Measurements from ENCODE around the gene PTPN14.

DNA sequence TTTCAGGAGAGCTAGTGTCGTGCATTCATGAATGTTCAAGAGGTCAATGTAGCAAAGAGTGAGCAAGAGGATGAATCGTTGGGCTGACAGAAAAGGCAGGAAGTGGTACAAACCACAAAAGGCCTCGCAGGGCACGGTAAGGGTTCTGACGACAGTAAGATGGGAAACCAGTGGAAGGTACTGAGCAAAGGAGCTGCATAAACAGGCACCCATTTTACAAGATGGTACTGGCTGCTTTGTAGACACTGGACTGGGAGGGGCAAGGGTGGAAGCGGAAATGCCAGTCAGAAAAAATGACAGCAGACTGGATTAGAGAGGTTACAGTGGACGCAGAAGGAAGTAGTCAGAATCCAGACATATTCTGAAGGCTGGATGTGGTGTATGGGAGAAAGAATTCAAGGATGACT lies 123.5 kb downstream of the PTPN14 start:
- TF ChIP-seq, protein P1, sequence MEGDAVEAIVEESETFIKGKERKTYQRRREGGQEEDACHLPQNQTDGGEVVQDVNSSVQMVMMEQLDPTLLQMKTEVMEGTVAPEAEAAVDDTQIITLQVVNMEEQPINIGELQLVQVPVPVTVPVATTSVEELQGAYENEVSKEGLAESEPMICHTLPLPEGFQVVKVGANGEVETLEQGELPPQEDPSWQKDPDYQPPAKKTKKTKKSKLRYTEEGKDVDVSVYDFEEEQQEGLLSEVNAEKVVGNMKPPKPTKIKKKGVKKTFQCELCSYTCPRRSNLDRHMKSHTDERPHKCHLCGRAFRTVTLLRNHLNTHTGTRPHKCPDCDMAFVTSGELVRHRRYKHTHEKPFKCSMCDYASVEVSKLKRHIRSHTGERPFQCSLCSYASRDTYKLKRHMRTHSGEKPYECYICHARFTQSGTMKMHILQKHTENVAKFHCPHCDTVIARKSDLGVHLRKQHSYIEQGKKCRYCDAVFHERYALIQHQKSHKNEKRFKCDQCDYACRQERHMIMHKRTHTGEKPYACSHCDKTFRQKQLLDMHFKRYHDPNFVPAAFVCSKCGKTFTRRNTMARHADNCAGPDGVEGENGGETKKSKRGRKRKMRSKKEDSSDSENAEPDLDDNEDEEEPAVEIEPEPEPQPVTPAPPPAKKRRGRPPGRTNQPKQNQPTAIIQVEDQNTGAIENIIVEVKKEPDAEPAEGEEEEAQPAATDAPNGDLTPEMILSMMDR (conservative IDR thresholded peaks at IDR 0.05), result no peak
- TF ChIP-seq ZFX (IDR thresholded peaks at IDR 0.05), result no peak

All from C4-2B (cell line).